Upper lobe of left lung (tissue), 4 donors: ENCODE measurements around the gene PRIM2.
"Not testable (repeated sequence)": the region's sequence is repeated elsewhere in the genome, so short reads cannot be mapped to it uniquely, and the experiment has no call there.

ENCODE experiments used
- EP300 ChIP-seq, 4 donors: sonication (generic); formaldehyde crosslinking; IDR thresholded peaks; one replicate each; pipeline ENCODE4 v1.5.1; 2017; ENCODE audit warnings: antibody characterized with exemption in 4 of 4, control low read depth in 2 of 4
- POLR2A ChIP-seq, 4 donors: fragments of 450-650 bp; IDR thresholded peaks; one replicate each; pipeline ENCODE4 v1.5.1; 2016 to 2017; ENCODE audit warnings: antibody characterized with exemption in 4 of 4, mild to moderate bottlenecking in 2 of 4
- POLR2AphosphoS5 ChIP-seq, 2 donors: sonication (generic); formaldehyde crosslinking; IDR thresholded peaks; one replicate each; pipeline ENCODE4 v1.5.1; 2017; ENCODE audit warnings: antibody characterized with exemption in 2 of 2
- TF ChIP-seq, protein P1 (sequence below), 6 experiments: fragments of 450-650 bp in 4 of 6; fragments of 200-600 bp in 2 of 6; sonication (generic) in 2 of 6; IDR thresholded peaks; one replicate each; pipeline ENCODE4 v1.5.1; 2016 to 2019; ENCODE audit warnings: antibody characterized with exemption in 6 of 6

DNA sequence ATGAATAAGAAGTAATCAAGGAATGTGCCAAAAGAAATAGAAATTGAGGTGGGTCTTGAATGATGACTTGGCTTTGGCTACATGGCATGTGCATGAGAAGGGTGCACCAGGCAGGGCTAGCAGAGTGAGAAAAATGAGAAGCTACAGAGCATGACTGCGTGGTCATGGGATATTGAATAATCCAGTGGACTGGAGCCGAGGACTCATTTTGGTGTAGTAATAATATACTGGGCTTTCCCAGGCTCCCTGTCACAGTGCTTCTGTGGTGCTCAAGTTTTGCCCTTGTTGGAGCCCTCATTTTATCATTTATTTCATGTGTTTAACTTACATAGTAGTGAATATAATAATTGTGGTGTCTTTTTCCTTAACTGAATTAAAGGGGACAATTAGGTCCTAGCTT, 217.7 kb downstream of the PRIM2 start:
- not testable (repeated sequence) for TF ChIP-seq EP300, POLR2A, POLR2AphosphoS5 (IDR thresholded peaks at IDR 0.05)
- TF ChIP-seq, protein P1, sequence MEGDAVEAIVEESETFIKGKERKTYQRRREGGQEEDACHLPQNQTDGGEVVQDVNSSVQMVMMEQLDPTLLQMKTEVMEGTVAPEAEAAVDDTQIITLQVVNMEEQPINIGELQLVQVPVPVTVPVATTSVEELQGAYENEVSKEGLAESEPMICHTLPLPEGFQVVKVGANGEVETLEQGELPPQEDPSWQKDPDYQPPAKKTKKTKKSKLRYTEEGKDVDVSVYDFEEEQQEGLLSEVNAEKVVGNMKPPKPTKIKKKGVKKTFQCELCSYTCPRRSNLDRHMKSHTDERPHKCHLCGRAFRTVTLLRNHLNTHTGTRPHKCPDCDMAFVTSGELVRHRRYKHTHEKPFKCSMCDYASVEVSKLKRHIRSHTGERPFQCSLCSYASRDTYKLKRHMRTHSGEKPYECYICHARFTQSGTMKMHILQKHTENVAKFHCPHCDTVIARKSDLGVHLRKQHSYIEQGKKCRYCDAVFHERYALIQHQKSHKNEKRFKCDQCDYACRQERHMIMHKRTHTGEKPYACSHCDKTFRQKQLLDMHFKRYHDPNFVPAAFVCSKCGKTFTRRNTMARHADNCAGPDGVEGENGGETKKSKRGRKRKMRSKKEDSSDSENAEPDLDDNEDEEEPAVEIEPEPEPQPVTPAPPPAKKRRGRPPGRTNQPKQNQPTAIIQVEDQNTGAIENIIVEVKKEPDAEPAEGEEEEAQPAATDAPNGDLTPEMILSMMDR (IDR thresholded peaks at IDR 0.05): not testable (repeated sequence)
